ENCODE results near the gene AUH. TPM values are rescaled to one million over a fixed set of nuclear protein-coding genes. Genes with fewer than 3 reads are reported as not detected.

Gene AUH
- total RNA-seq, 2 donors from 2014 or later = 22.1 to 22.7 TPM

DNA sequence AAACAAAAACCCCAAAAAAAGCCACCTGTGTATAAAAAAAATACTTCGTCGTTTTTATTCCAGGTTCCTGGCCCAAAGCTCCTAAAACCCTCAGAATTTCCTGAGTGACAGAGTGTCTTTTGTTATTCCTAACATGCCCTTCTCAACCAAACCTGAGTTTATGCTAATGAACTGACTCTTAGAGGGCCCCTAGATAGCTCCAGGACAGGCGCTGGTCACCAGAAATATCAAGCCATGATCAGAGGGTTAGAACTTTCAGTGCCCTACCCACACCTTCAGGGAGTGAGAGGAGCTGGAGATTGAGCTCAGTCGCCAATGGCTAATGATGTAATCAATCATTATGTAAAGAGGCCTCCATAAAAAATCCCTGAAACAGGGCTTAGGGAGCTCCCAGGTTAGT lies 15.7 kb downstream of the AUH start:
- DNase-seq (no peak), ATAC-seq (no peak)
- intact Hi-C loops (cut with DNase I) = no loop called here

DNA sequence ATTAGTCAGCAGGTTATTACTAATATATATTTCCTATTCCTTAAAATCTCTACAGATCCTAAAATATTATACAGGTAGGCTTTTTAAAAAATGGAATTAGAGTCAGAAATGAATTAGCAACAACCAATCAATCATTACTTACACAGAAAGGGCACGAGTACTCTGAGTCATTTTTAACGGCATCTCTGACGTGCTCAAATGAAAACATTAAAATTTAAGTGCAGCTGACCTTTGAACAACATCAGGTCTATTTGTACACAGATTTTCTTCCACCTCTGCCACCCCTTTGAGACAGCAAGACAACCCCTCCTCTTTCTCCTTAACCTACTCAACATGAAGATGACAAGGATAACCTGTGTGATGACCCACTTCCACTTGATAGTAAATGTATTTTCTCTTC lies 19.1 kb downstream of the AUH start:
- DNase-seq = no peak
- intact Hi-C loops (cut with DNase I) = no loop called here
- ATAC-seq = no peak

DNA sequence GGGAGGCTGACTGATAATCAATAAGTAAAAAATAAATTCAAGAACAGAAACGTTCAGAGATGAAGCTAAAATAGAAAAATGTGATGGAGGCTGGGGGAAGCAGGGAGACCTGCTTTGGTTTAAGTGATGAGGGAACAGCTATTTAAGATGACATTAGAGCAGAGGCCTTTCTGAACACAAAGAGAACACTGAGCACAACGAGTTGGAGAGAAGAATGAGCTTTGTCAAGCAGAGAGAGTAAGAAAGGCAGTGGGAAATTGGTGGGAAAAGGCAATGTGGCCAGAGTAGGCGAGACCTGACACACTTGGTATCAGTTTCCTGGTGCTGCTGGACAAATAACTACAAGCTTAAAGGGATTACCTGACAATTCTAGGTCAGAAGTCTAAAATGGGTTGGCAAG lies 20.0 kb downstream of the AUH start:
- intact Hi-C loops (cut with DNase I) = no loop called here
- ATAC-seq (no peak), DNase-seq (no peak)

DNA sequence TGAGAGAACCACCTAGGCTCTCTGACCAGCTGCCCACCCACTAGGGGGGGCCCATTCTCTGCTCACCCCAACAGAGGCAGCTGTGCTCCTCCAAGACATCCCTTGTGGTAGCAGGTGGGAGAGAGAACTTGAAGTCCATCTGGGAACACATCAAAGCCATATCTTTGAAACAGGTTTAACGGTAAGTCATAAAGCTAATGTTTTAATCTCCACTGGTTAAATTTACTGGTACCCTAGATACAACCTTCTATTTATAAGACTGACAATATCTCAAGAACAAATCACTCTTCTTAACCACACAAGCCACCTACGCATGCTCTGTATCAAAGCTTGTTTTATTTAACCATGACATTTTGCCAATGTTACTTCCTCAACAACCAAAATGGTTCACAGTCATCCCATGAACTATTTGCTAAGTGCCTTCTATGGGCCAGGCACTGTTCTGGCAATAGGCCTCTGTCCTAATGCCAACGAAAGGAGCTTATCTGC lies 20.4 kb downstream of the AUH start:
- DNase-seq = no peak
- intact Hi-C loops (cut with DNase I) = no loop called here
- peak in 1 of 2 donors; percentile 12 for ATAC-seq

DNA sequence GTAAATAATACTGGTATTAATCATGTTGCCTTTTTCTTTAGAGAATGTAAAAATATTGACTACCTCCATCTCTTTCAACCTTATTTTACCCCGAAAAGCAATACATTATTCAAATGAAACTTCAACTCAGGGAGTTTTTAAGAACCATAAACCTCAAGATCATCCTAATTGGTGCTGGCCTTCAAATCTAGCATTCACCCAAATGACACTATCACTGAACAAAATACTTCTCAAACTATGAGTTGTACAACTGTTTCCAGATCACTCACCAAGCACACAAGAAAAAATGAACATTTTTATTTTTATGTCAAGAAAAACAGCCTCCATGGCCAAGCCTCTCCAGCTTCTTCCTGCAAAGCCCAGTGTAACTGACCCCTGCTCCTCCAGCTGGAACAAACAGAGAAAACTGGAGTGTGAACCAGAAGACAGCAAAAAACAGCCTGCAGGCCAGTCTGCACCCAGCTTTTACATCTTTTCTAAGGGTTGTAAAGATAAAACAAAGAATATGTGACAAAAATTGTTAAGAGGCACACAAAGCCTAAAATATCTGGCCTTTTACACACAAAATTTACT lies 21.2 kb downstream of the AUH start:
- DNase-seq = no peak
- intact Hi-C loops (cut with DNase I) = no loop called here
- ATAC-seq = peak in 1 of 2 donors; percentile 50

DNA sequence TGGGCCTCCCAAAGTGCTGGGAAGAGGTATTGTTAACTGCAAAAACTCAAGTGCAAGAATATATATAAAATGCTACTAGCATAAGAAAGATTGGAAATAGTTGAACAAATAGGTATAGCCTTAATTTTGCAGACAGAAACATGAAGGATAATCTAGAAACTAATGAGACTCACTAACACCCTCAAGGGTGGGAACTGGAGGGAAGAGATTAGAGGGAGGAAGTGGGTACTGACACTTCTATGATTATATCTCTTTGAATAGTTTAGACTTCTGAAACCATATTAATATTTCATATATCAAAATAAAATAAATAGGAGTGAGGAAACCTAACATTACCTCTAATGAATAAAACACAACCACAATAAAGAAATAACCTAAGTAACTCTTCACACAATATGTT lies 23.0 kb downstream of the AUH start:
- intact Hi-C loops (cut with DNase I) = no loop called here
- ATAC-seq = no peak
- DNase-seq = no peak

DNA sequence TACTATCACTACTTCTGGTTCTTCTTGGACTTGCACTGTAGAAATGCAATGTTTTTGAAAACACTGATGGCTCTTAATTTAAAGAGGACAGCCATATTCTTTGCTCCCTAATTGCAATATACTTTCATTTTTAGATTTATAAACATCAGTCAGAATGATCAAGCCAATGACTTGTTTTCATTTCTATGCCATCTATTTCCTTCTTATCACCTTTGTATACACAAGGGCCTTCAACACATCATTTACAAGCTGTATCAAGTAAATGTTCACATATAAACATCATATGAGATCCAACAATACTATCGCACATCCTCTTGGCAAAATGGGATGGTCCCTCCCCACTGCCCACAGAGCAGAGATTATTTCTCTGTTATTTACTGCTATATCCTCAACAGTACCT lies 24.9 kb downstream of the AUH start:
- ATAC-seq = no peak
- DNase-seq = no peak
- intact Hi-C loops (cut with DNase I) = no loop called here

DNA sequence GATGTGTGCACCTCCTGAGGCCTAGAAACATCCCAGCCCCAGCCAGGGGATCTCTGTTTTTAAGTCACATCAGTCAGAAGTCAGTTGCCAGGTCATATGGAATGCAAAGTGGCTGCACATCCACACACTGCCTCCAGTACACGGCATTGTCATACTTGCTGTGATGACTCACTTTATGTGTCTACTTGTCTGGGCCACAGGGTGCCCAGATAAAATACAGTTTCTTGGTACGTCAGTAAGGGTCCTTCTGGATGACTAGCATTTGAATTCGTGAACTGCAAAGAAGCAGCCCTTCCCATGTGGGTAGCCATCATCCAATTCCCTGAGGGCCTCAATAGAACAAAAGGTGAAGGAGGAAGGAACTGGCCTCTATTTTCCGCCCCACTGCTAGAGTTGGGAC lies 27.7 kb downstream of the AUH start:
- DNase-seq = no peak
- intact Hi-C loops (cut with DNase I) = no loop called here

DNA sequence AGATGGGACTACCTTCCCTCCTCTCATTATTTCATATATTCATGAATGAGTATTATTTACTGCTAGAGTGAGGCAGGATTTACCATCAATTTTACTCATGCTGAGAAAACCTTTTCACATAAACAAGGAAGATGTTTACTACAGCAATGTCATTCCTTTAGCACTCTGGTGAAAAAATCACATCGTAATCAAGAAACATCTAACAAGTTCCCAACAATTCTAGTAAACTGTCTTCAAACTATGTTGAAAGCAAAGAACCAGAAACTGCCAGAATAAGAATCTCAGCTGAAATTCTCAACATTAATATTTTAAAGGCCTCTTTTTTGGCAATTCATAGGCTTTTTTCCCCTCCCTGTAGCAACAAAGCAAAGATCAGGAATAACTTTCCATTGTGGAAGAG lies 28.2 kb downstream of the AUH start:
- intact Hi-C loops (cut with DNase I) = no loop called here
- DNase-seq (no peak), ATAC-seq (no peak)

More for the DNA sequence above, 27.7 kb downstream of the AUH start:
- peak in 1 of 2 donors; percentile 17 for ATAC-seq

DNA sequence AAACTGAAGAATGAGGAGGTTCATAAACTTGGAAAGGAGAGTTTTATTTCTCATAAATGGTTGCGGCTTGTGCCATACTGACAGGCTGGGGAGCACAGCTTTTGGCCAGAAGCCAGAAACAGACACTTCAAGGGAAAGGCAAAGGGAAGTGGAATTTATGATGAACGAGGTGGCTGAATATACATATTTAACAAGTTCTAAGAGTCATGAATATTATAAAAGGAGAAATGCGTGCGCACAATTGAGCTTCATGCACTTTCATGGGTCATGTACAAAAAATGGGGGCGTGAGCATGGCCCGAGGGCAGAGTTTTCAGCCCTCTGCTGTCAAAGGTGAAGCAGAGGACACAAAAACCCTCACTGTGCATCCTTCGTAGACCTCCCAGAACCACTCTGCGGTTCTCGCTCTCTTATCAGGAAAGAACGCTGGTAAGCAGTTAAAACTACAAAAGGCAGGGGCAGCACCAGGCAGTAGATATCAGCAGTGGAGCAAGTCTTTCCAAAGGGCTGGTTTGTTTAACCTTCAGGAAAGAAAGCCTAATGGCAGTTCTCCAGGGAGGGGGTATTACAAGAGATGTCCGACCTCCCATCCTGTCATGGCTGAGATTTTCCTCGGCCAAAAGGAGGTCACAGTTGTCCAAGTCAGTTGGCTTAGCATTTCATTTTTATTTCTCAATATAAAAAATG lies 29.0 kb downstream of the AUH start:
- ATAC-seq (peak; percentile 29 to 79), DNase-seq (no peak)
- intact Hi-C loops (cut with DNase I) = no loop called here

DNA sequence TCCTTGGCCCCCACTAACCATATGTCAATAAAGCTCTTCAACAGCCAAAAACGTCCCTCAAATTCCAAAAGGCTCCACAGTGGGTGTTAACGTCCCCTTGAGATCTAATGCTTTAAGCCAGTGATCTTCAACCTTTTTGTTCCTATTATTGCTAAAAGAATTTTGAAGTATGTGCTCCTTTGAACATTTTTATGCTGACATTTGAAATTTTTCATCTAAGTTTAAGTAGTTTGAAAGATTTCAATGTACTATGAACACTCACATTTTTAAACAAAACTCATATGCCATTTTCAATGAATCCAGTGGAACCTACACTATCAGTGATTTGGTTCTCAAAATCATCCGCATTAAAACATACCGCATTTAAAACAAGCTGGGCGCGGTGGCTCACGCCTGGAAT lies 29.9 kb downstream of the AUH start:
- intact Hi-C loops (cut with DNase I) = no loop called here
- DNase-seq (no peak), ATAC-seq (no peak)

DNA sequence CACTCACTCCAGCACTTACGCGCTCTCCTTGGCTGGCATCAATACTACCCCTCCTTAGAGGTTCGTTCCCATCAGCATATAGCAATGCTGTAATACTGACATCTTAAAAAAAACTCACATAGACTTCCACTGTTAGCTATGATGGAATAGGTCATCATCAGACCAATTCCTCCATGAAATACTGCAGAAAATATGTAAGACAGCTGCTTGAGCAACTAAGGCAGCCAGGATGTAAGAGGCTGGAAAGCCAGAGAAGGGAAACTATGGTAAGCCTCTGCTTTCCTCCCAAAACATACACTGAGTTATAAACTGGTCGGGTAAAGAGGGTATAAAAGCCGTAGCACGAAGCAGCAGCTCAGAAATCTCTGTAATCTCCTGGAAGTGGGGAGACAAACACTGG lies 33.5 kb downstream of the AUH start:
- DNase-seq (no peak), ATAC-seq (peak in 1 of 2 donors; percentile 5)
- intact Hi-C loops (cut with DNase I) = no loop called here

DNA sequence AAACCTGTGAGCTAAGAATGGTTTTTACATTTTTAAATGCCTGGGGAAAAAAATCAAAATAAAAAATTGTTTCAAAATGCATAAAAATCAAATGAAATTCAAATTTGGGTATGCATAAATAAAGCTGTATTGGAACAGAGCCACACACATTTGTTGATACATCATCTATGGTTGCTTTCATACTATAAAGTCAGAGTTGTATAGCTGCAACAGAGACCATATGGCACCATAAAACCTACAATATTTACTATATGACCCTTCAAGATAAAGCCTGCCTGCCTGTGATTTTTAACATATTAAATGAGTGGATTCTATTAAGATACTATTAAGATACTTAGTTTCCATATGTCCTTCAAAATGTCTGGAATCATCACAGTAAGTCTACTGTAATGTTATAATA lies 40.0 kb downstream of the AUH start:
- DNase-seq = no peak
- ATAC-seq = no peak

DNA sequence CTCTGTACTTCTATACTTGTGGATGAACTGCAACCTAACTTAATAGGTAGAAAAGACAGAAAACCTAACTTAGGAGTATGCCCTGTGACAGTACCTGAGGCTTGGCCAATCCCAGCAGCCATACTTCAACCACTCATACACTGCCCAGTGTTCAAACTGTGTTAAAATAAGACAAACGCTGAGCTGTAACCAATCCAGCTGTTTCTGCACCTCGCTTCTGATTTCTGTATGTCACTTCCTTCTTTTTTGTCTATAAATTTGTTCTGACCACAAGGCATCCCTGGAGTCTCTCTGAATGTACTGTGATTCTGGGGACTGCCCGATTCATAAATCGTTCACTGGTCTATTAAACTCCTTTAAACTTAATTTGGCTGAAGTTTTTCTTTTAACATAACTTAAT lies 41.4 kb downstream of the AUH start:
- no peak for DNase-seq
- no peak for ATAC-seq
- intact Hi-C loops (cut with DNase I) = no loop called here

More for the DNA sequence above, 40.0 kb downstream of the AUH start:
- intact Hi-C loops (cut with DNase I) = no loop called here

DNA sequence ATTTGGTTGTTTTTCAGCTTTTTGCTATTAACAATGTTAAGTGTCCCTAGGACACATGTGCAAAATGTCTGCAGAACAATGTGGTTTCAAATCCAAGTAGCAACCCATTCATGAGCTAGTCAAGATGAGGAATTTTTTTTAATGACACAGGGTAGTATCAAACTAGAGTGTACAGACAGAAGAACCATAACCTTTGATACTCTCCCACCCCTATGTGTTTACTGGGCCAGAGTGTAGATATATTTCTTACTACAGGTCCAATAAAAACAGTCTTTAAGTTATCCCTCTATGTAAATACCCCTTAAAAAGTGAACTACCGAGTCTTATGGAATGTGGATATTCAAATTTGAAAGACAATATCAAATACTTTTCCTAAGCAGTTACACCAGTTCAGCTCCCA lies 45.6 kb downstream of the AUH start:
- DNase-seq (no peak), ATAC-seq (no peak)
- intact Hi-C loops (cut with DNase I) = no loop called here

DNA sequence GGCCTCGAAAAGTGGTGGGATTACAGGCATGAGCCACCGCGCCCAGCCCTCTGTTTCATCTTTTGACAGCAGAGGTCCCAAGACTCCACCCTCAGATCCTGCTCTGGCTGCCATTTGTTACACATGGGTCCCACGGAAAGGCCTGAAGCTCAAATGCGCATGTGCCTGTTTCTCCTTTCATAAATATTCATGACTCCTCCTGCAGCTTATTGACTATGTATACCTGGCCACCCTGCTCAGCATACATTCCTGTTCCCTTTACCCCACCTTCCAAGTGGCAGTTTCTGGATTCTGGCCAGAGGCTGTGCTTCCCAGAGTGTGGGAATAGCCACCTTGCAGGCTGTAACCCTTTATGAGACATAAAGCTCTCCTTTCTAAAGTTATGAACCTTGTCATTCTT lies 46.5 kb downstream of the AUH start:
- ATAC-seq = no peak
- intact Hi-C loops (cut with DNase I) = no loop called here

DNA sequence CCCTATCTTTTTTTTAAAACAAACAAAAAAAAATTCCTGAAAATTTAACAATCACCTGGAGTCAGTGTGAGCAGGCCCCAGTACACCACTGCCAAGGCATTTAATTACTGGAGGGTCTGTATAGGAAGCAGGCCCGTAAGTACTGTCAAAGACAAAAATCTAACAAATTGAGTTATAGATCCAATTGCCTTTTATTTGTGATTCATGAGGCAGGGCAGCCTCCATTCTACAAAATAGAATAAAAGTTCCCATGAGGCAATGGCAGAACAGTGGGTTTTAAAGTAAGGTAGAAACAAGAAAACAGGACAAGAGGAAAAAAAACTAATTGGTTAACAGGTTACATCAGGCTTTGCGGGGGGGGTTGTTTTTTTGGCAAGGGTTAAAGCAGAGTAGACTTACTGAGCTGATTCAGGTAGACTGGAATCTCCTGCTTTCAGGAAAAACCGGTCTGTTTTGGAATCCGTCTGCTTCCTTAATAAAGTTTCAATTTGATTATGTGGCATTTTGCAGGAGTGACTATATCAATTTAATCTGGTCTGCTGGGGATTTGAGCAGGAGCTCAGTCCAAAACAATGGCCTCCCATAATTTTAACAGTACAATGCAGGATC lies 48.9 kb downstream of the AUH start:
- no peak for ATAC-seq
- intact Hi-C loops (cut with DNase I) = no loop called here
- no peak for DNase-seq

More for the DNA sequence above, 46.5 kb downstream of the AUH start:
- DNase-seq = no peak

DNA sequence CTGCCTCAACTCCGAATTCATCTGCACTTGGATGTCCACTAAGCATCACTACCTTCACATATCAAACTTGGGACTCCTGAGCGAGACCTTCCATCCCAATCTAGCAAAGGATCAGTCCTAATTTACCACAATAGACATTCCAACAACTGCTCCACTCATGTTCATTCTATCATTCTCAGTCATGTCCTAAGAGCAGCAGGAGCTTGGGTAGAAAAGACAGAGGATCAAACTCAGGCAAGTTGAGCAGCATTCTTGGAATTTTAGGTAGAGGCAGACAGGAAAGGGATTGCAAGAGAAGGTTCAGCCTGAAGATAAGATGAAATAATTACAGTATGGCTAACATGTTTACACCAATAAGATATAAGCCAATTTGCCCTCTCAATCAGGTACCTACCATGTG lies 51.7 kb downstream of the AUH start:
- ATAC-seq (no peak), DNase-seq (no peak)
- intact Hi-C loops (cut with DNase I) = no loop called here

DNA sequence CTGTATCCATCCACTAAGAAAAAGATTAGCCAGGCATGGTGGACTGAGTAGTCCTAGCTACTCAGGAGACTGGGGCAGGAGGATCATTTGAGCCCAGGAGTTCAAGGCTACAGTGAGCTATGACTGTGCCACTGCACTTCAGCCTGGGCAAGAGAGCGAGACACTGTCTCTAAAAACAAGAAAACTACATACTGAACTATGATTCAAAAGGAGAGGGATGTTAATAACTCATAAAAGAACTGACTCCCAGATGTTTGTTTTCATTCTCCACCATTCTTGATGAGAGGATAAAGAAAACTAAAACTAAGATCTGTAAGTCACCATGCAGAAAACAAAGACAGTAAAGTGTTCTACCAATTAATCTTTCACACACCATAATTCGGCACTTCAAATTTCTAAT lies 53.5 kb downstream of the AUH start:
- intact Hi-C loops (cut with DNase I) = no loop called here
- DNase-seq (no peak), ATAC-seq (no peak)

DNA sequence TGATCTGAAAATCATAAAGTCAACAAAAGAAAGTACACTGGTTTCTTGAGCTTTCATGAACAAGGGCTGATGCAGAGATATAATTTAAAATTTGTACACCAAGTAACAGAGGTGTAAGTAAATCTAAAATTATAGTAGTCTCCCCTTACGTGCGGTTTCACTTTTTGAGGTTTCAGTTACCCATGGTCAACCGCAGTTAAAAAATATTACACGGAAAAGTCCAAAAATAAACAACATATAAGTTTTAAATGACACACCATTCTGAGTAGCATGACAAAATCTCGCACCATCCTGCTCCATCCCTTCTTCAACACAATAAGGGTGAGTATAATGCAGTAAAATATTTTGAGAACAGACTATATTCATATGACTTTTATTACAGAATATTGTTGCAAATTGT lies 54.4 kb downstream of the AUH start:
- DNase-seq = no peak
- no peak for ATAC-seq
- intact Hi-C loops (cut with DNase I) = no loop called here

DNA sequence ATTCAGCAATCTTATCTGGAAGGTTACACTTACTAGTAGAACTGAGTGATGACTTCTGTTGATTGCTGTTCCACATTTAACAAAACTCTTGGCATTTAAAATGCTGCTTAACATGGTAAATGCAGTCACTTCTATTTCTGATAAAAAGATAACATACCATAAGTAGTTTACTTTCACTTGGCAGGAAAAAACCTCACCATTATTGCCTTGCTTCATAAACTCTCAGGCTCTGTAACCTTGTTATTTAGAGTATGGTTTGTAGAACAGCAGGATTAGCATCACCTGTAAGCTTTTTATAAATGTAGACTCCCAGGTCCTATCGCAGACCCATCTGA lies 55.5 kb downstream of the AUH start:
- no peak for DNase-seq
- ATAC-seq = no peak
- intact Hi-C loops (cut with DNase I) = no loop called here

All from left cardiac atrium (tissue), 4 donors.